Measurements from ENCODE around the gene FBXL7. TPM values are rescaled to one million over a fixed set of nuclear protein-coding genes. Genes with fewer than 3 reads are reported as not detected.

The FBXL7 gene
- total and polyA plus RNA-seq, 2 of the 8 experiments (the other 6 are each of a cell fraction or from before 2014, with no cell fraction given), result 17.7 to 17.8 TPM

- TF ChIP-seq CHD7 (IDR thresholded peaks at IDR 0.05; ENCODE audit: insufficient replicate concordance, low read length), result no peak
- TF ChIP-seq HDAC2 (IDR thresholded peaks at IDR 0.05; ENCODE audit: borderline replicate concordance in 1 of 2, low read depth in 2 of 2, low read length in 2 of 2), result no peak
- no peak for TF ChIP-seq EZH2 (IDR thresholded peaks at IDR 0.05; ENCODE audit: low read depth, low read length, severe bottlenecking)
- no peak for TF ChIP-seq NRF1 (IDR thresholded peaks at IDR 0.05; ENCODE audit: low read depth, low read length)
- no peak for TF ChIP-seq ZNF274 (IDR thresholded peaks at IDR 0.05; ENCODE audit: borderline replicate concordance, extremely low read depth, low read length)
- no peak for TF ChIP-seq EGR1 (IDR thresholded peaks at IDR 0.05; ENCODE audit: borderline replicate concordance, low read depth, low read length)
- no peak for TF ChIP-seq CBX8 (IDR thresholded peaks at IDR 0.05; ENCODE audit: borderline replicate concordance, low read depth, low read length)
- no peak for TF ChIP-seq NANOG (IDR thresholded peaks at IDR 0.05; ENCODE audit: insufficient read depth, low read depth, low read length, poor library complexity, severe bottlenecking)
- TF ChIP-seq YY1 (IDR thresholded peaks at IDR 0.05; ENCODE audit: low read depth, low read length), result no peak
- TF ChIP-seq MAX (IDR thresholded peaks at IDR 0.05), result no peak
These were observed 432.1 kb downstream of the FBXL7 start (continued) for GRCh38 chr5:15932066-15932465.

All from H1 (cell line).